Upper lobe of left lung (tissue), 4 donors: ENCODE data around the gene DAW1.

Source experiments
- POLR2A ChIP-seq, 4 donors: fragments of 450-650 bp; IDR thresholded peaks; one replicate each; pipeline ENCODE4 v1.5.1; 2016 to 2017; ENCODE audit warnings: antibody characterized with exemption in 4 of 4, mild to moderate bottlenecking in 2 of 4
- POLR2AphosphoS5 ChIP-seq, 2 donors: sonication (generic); formaldehyde crosslinking; IDR thresholded peaks; one replicate each; pipeline ENCODE4 v1.5.1; 2017; ENCODE audit warnings: antibody characterized with exemption in 2 of 2
- TF ChIP-seq, protein P1 (sequence below), 6 experiments: fragments of 450-650 bp in 4 of 6; fragments of 200-600 bp in 2 of 6; sonication (generic) in 2 of 6; IDR thresholded peaks; one replicate each; pipeline ENCODE4 v1.5.1; 2016 to 2019; ENCODE audit warnings: antibody characterized with exemption in 6 of 6

- TF ChIP-seq, protein P1, sequence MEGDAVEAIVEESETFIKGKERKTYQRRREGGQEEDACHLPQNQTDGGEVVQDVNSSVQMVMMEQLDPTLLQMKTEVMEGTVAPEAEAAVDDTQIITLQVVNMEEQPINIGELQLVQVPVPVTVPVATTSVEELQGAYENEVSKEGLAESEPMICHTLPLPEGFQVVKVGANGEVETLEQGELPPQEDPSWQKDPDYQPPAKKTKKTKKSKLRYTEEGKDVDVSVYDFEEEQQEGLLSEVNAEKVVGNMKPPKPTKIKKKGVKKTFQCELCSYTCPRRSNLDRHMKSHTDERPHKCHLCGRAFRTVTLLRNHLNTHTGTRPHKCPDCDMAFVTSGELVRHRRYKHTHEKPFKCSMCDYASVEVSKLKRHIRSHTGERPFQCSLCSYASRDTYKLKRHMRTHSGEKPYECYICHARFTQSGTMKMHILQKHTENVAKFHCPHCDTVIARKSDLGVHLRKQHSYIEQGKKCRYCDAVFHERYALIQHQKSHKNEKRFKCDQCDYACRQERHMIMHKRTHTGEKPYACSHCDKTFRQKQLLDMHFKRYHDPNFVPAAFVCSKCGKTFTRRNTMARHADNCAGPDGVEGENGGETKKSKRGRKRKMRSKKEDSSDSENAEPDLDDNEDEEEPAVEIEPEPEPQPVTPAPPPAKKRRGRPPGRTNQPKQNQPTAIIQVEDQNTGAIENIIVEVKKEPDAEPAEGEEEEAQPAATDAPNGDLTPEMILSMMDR (IDR thresholded peaks at IDR 0.05): no peak
- TF ChIP-seq POLR2A (IDR thresholded peaks at IDR 0.05) (no peak), POLR2AphosphoS5 (IDR thresholded peaks at IDR 0.05) (no peak)
Observed at GRCh38 chr2:227880460-227880859, 9.0 kb downstream of the DAW1 start.
